Epithelial cell of prostate (primary cell): ENCODE data around the gene SYT15.
"Not testable (repeated sequence)": the region's sequence is repeated elsewhere in the genome, so short reads cannot be mapped to it uniquely, and the experiment has no call there.

ENCODE experiments used
- DNase-seq: peaks from one replicate; pipeline ENCODE4 v3.0.0-alpha.2; 2011; ENCODE audit warnings: low read depth, low spot score
- H3K27ac ChIP-seq: fragments of 450-650 bp; 2 replicates; pipeline ENCODE4 v1.5.1; 2017; ENCODE audit warnings: mild to moderate bottlenecking

SYT15 gene

DNA sequence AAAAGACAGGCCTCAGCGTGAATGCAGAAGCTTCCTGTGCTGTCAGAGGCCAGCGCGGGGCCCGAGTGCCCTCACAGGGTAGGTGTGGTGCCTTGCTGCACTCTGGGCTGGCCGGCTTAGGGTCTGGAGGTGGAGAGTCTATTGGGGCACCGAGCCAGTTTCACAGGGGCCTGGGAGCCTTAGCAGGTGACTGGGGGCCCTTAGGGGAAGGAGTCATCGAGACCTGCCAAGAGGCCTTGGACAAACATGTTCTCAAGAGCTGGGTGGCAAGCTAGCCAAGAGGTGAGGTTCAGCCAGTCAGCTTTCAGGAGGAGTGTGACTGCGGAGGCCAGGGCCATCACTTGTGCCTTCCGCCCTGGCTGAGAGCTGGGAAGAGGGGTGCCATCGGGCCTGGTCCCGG is 3.6 kb downstream of the SYT15 start:
- not testable (repeated sequence) for DNase-seq, H3K27ac ChIP-seq

DNA sequence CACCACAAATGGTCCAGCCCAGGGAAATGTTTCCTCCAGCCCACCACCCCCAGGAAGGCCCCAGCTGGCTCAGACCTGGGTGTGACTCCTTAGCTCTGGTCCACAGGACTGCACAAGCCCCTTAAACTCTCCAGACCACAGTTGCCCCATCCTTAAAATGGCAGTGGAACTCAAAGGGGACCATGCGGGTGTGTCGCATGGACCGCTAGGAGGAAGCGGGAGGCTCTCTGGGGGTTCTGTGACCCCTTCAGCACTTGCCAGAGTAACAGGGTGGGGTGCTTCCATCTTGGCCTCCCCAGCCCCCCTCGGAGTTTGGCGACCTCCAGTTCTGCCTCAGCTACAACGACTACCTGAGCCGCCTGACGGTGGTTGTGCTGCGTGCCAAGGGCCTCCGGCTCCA is 5.3 kb downstream of the SYT15 start:
- H3K27ac ChIP-seq, DNase-seq: not testable (repeated sequence)

DNA sequence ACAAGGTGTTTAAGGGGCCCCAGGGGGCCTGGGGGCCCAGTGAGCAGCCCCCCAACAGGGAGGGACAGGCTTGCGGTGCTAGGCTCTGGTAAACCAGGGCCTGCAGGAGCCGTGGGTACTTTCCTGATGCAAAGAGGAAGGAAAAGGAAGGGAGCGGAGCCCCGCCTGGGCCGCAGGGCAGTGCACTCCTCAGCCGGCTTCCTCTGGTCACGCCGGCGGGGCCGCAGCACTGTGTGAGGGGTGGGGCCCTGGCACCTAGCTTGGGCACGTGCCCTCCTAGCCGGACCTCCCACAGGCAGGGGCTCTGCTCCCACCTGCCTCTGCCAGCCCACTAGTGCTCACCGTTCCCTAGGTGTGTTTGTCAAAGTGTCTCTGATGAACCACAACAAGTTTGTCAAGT is 6.3 kb downstream of the SYT15 start:
- not testable (repeated sequence) for DNase-seq, H3K27ac ChIP-seq

DNA sequence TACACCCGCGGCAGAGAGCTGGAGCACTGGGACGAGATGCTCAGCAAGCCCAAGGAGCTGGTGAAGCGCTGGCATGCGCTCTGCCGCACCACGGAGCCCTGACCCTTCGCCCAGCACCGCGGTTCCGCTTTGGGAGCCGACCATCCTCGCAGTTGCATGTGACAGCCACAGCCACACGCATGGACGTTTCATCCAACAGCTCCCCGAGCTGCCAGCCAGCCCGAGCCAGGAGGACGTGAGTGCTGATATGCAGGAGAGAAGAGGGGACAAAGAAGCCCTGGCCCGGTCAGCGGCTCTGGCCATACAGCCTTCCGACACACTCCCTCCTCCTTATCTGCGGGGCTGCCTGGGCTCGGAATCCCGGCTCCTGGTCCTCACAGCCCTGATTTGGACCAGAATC is 8.6 kb downstream of the SYT15 start:
- not testable (repeated sequence) for DNase-seq, H3K27ac ChIP-seq

DNA sequence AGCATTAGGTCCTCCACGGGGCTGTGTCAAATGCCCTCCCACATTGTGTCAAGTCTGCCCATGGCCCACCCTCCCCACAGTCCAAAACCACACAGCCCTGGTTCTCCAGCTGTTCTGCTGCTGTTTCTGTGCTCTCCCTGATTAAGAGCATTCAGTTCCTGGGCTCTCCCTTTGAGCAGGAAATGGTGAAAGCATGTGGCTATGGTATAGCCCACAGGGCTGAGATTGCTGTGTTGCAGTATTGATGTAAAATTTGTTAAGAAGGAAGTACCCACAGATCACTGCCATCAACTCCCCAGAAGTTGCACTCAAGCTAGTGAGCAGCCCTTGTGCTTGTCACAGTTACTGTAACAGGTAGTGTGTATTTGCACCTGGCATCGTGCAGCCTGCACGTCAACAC is 9.3 kb downstream of the SYT15 start:
- not testable (repeated sequence) for DNase-seq, H3K27ac ChIP-seq

DNA sequence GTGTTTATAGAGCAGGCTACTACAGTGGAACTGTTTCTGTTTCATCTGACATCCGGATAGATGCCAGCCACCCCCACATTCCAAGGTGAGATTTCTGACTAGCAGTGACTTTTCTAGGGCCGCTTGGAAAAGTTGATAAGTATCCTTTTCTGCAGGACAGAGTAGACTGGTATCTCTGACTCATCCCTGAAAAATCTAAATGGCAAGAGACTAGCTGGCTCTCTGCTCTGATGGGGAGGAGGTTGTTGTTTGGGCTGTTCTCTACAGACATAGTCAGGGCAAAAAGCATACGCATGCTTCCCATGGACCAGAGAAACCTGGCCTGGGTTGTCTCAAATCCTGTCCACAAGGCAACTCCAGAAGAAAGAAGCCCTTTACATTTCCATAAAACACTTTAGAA is 10.7 kb downstream of the SYT15 start:
- DNase-seq, H3K27ac ChIP-seq: not testable (repeated sequence)

DNA sequence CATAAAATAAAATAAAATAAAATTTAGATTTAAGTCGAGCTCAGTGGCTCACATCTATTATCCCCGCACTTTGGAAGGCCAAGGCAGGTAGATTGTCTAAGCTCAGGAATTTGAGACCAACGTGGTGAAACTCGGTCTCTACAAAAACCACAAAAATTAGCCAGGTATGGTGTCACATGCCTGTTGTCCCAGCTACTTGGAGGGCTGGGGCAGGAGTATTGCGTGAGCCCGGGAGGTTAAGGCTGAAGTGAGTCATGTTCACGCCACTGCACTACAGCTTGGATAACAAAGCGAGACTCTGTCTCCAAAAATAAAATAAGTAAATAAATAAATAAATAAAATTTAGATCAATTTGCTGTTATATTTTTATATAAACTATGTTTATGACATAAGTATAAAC is 12.1 kb downstream of the SYT15 start:
- H3K27ac ChIP-seq, DNase-seq: not testable (repeated sequence)

DNA sequence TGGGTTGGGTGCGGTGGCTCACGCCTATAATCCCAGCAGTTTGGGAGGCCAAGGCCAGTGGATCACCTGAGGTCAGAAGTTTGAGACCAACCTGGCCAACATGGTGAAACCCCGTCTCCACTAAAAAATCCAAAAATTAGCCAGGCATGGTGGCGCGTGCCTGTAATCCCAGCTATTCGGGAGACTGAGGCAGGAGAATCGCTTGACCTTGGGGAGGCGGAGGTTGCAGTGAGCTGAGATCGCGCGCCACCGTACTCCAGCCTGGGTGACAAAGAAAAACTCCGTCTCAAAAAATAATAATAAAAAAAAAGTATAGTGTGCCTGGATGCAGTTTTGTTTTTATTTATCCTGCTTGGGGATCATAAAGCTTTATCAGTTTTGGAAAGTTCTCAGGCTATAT is 14.4 kb downstream of the SYT15 start:
- not testable (repeated sequence) for H3K27ac ChIP-seq, DNase-seq

DNA sequence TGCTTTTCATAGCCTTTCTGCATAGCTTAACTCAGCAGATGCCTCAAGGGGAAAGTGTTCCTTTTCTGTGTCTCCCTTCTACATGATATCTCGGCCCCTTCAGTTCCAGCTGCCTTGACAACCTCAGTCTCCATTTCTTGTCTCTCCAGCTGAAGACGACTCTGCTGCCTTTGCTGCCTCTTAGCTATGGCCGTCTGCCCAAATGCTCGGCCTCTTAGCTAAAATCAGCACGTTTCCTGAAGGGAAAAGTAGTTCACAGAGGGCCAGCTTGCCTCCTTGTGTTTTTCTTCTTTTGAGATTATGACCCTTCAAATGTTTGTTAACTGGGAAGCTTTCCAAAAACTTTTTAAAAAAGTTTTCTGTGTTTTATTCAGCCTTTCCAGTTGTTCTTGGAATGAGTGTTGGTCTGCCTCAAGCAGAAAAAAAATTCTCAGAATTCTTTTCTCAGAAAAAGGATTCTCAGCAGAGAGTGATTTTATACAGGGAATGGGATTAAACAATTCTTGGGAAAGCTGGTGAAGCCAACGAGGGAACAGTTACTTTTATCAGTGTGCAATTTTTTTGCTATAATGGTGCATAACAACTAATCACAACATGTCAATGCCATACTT is 15.6 kb downstream of the SYT15 start:
- not testable (repeated sequence) for H3K27ac ChIP-seq, DNase-seq

DNA sequence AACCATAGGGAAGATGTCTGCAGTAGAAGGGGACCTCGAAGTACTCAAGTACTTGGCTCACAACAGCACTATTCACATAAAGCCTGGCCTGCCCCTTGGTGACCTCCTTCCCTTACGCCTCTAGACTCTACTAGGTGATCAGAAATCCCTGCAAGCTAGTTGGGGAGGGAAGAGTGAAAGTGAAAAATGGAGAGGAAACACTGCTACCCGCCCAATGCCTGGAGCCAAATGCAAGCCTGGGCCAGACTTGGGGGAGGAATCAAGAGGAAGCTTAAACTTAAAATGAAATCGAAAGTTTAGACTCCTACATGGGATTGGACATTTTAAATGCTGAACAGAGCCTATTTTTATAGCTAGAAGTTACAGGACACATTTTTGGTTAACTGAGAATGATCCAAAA is 17.6 kb downstream of the SYT15 start:
- not testable (repeated sequence) for H3K27ac ChIP-seq, DNase-seq

DNA sequence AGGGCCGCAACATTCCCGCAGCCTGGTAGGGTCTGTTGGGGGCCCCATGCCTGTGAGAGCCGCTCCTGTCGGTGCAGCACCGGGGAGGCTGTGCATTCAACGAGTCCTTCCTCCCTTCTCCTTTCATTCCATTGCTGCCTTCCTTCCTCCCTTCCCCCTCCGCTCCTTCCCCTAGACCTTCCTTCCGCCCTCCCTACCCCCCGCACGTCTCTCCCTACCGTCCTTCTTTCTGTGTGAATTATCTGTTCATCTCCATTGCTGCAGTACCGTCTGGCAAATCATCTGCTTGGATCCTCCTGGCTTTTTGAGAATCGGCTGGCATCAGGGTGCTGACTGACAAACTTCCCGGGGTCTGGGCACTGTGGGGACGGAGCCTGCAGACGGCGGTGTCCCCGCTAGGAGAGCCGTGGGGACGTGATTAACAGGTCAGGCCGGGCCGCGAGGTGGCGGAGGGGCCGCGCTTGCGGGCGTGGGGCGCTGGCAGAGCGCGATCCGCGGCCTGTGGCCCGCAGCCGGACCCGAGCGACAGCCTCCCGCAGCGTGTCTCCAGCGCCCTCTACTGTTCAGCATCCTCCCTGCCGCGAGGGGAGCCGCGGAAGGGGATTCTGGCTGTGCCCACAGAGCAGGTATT is 18.8 kb downstream of the SYT15 start:
- not testable (repeated sequence) for H3K27ac ChIP-seq, DNase-seq

DNA sequence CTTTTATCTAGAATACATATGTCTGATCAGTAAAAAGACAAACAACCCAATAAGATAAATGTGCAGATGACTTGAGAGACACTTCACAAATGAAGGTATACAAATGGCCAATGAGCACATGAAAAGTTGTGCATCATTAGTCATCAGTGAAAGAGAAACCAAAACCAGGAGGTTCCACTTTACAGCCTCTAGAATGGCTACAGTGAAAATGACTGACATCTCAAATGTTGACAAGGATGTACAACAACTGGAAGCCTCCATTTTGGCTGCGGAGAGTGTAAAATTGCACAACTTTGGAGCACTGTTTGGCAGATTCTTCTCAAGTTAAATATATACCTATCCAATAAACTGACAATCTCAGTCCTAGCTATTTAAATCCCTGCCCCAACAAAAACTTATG is 21.6 kb downstream of the SYT15 start:
- not testable (repeated sequence) for H3K27ac ChIP-seq, DNase-seq

DNA sequence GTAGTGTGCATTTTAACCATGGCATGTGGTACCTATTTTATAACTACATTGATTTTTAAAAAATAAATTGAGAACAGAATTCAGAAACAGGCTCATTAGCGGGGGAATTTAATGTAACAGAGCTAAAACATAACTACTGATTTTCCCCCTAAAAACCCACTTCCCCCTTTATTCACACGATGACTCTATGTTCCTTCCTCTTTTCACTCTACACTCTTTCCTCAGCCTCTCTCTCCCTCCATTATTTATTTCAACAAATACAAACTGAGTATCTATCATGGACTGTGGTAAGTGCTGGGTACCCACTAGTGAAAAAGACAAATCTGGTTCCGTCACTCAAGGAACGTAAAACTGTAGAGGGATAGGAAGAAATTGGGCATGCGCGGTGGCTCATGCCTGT is 36.6 kb downstream of the SYT15 start:
- DNase-seq, H3K27ac ChIP-seq: not testable (repeated sequence)

DNA sequence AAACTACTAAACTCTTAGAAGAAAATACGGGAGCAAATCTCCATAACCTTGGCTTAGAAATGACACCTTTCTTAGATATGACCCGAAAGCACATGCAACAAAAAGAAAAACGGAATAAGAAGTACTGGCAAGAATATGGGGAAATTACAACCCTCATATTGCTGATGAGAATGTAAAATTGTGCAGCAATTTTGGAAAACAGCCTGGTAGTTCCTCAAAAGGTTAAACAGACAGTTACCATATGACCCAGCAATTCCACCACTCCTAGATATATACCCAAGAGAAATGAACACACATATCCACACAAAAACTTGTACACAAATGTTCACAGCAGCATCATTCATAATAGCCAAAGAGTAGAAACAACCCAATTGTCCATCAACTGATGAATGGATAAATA is 37.3 kb downstream of the SYT15 start:
- not testable (repeated sequence) for DNase-seq, H3K27ac ChIP-seq

DNA sequence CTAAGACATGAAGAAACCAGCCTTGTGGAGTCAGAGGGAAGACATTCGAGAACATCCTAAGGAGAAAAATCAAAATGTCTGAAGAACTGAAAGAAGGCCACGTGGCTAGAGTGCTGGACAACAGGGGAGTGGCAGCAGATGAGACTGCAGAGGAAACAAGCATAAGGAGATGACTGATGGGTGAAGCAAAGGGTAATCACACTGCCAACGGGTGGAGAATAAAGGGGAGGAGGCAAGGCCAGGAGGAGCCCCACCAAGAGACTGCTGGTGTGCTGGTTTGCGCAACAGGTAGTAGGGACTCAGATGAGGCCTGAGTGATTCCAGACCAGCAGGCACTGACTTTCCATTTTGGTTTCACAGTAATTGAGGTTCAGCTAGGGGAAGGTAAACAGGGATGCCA is 38.2 kb downstream of the SYT15 start:
- H3K27ac ChIP-seq, DNase-seq: not testable (repeated sequence)

DNA sequence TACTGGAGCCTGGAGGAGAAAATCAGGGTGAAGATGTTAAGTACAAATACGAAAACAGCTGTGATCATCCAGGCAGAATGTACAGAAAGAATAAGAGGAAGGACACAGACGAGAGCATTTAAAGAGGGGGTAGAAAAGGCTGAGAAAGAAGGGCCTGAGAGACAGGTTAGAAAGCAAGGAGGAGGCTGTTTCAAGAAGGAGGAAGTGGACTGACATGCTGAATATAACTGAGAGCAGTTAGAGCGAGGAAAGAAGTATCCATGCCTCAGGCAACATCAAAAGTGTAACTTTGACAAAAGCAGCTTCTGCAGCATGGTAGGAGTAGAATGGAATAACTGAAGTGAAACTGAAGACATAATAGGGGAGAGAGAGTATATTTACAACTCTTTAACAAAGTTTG is 39.0 kb downstream of the SYT15 start:
- not testable (repeated sequence) for DNase-seq, H3K27ac ChIP-seq

DNA sequence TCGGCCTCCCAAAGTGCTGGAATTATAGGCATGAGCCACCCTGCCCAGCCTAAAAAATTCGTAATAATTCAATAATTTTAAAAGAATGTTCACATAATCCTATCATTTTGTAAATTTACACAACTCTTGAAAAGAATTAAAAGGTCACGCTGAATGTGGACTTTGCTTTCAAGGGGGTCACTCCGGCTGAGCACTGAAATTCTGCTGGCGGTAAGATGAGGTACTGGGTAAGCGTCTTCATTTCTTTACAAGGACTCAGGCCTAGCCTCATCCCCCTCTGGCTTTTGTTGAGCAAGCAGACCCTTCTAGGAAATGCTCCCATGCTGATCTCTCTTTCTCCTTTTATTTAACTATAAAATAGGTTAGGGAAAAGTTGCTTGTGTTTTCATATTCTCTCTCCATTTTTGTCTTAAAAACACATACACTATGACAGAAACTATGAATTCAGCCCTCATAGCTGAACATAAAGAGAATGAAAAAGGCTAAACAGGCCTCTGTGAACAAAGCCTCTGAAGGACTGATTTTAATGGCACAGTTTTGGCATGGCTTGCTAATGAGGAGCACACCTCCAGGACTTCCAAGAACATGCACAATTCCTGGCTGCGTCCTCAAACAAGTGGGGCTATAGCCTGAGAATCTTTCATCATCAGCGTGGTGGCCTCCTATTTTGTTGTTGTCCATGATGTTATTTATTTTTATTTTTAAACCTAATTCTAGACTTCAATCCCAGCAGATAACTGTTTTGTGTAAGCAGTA is 45.1 kb downstream of the SYT15 start:
- not testable (repeated sequence) for DNase-seq, H3K27ac ChIP-seq

DNA sequence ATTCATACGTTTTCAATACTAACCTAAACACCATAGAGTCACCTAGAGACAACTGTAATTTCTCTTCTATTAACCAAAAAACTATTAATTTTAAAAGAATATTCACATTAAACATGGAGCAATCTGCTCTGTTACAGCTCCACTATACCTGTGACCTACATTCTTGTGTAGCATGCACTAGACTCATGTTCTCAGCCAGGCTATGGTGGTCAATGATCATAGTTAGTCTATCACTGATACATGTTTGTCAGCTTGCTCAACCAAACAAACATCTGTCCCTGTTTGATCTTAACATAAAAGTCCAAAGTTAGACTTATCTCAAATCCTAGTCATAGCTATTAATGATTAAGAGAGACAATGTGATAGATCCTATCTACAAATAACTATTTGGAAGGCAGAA is 50.9 kb downstream of the SYT15 start:
- not testable (repeated sequence) for H3K27ac ChIP-seq, DNase-seq

DNA sequence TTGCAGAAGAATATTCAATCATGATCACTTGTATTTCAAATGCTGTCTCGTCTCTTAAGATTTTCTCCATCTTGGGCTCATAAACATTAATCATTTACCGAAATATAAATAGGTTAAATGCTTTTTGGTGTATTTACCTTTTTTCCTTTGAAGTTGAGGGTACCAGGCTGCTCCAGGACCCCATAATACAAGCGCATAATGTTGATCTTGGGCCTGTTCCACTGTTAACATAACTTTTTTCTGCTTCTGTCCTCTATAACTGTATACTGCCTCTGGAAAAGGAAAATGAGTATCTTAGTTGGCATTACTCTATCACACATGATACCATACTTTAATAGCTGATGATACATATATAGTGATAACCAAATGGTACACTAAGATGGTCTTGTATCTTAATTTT is 51.9 kb downstream of the SYT15 start:
- DNase-seq, H3K27ac ChIP-seq: not testable (repeated sequence)

DNA sequence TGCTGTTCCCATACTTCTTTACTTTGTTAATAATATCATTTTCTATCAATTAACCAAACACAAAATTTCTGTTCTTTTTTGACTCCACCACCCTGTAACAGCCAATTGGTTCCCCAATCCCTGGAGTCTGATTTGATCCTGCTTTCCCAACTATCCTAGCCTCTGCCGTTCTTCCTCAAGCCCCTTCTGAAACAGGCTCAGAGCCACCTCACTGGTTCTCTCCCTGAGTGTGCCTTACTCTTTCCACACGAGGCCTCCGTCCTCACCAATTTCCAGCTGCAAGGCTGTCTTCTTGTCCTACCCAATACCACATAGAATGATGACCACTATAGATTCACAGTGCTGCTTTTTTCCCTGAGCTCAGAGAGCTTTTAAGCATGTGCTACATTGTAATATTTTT is 52.8 kb downstream of the SYT15 start:
- DNase-seq, H3K27ac ChIP-seq: not testable (repeated sequence)

DNA sequence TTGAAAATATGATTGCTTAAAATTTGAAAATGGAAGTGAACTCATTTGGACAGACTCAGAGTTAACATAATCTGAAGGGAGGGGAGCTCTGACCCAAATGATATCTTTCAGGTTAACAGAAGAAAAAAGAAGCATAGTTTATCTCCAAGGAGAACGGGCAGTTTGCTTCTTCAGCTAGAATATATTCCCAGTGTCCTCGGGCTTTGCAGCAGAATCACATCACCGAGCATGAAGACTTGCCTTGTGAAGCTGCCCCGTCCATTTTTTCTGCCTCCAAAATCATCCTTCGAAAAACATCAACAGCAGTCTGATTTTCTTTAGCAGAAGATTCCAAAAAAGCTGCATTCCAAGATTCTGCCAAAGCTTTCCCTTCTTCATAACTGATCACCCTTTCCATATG is 55.8 kb downstream of the SYT15 start:
- not testable (repeated sequence) for DNase-seq, H3K27ac ChIP-seq
